Naive thymus-derived CD8-positive, alpha-beta T cell (primary cell): ENCODE data around the gene AKT3. TPM values are rescaled to one million over a fixed set of nuclear protein-coding genes. Genes with fewer than 3 reads are reported as not detected.

Experiments
- ATAC-seq, 2 donors: fragments of 150-1000 bp; cut with Tn5 transposase in 1 of 2; sonication (Bioruptor Pico), chemical (Tn5 transposase) in 1 of 2; 1 replicate in 1 of 2; 2 replicates in 1 of 2; pipeline ENCODE4 v1.10.0; 2021; ENCODE audit warnings: mild to moderate bottlenecking in 2 of 2, moderate library complexity in 2 of 2
- POLR2A ChIA-PET: fragments of 350-600 bp; sonication (Branson Sonifier 250); formaldehyde crosslinking; loops from one replicate; lab custom pipeline; 2021; ENCODE audit warnings: antibody characterized with exemption; lab: Charles Lee
- DNase-seq, 10 donors: peaks; one replicate each; pipeline versions ENCODE4 v3.0.0 to v3.0.0-alpha.2; 2020 to 2022
- H3K27ac Mint-ChIP-seq, 10 donors: one replicate each; pipeline ENCODE4 v1.8.0; 2020 to 2022; ENCODE audit warnings: mild to moderate bottlenecking in 10 of 10, mixed read lengths in 10 of 10, moderate library complexity in 4 of 10, inconsistent platforms in 1 of 10
- H3K27me3 Mint-ChIP-seq, 5 donors: one replicate each; pipeline ENCODE4 v1.8.0; 2021 to 2022; ENCODE audit warnings: mixed read lengths in 5 of 5
- H3K36me3 Mint-ChIP-seq, 3 donors: one replicate each; pipeline ENCODE4 v1.8.0; 2020 to 2022; ENCODE audit warnings: mixed read lengths in 3 of 3, mild to moderate bottlenecking in 2 of 3, inconsistent platforms in 1 of 3
- H3K4me1 Mint-ChIP-seq, 4 donors: one replicate each; pipeline ENCODE4 v1.8.0; 2021 to 2022; ENCODE audit warnings: mixed read lengths in 4 of 4
- H3K4me3 Mint-ChIP-seq, 10 donors: one replicate each; pipeline ENCODE4 v1.8.0; 2020 to 2022; ENCODE audit warnings: mild to moderate bottlenecking in 10 of 10, mixed read lengths in 10 of 10, moderate library complexity in 6 of 10, inconsistent platforms in 1 of 10
- H3K9me3 Mint-ChIP-seq, 9 donors: one replicate each; pipeline ENCODE4 v1.8.0; 2020 to 2022; ENCODE audit warnings: mixed read lengths in 9 of 9, mild to moderate bottlenecking in 3 of 9, inconsistent platforms in 1 of 9, moderate library complexity in 1 of 9
- polyA plus RNA-seq, 3 donors: library from polyadenylated mRNA; unstranded; fragments of 300-500 nt; fragmentation: Illumina TruSeq; gene quantifications; one replicate each; pipeline ENCODE4 v1.2.3, GENCODE V29; 2021
- total RNA-seq, 8 experiments: library from RNA in 2 of 8; stranded (reverse) in 2 of 8; gene quantifications; one replicate each; pipeline ENCODE4 v1.2.3 and lab custom pipeline; 2021 to 2026

Gene AKT3
- total and polyA plus RNA-seq, 5 experiments from 2014 or later = 1.7 to 86.5 (median 4.6) TPM

DNA sequence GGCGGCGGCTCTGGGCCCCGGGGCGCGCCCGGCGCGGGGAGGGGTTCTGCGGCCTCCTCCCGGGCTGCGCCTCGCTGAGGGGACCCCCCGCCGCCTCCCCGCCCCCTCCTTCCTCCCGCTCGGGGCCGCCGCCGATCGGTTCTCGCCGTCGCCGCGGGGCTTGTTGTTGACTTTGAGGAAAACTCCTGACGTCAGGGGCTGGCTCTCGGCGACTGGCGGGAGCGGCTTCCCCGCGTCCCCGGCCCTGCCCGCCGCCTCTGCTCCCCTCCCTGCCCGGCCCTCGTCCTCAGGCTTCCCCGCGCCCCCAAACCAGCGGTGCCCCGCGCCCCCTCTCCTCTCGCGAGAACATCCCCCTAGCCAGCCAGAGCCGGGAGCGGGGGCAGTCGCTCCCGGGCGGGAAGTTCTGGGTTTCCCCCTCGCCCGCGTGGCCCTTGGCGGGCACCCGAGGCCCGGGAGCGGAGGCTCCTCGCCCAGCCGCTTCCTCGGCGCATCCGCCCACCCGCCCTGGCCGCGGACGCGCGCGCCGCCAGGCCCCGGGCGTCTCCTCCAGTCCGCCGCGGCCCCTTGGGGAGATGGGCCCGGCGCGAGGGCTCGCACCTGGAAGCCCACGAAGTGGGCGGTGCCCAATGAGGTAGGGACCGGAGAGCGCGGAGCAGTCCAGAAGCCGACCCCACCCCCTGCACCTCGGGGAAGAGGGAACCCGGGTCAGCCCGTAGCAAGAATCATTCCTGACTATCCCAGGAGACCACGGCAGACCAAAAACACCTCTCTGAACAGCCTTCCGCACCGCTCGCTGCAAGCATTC, 611 bp upstream of the AKT3 start:
- Mint-ChIP-seq H3K27me3 (no peaks in the 10 kb centered on the region), H3K4me3 (peak overlapping the region; percentile 86 to 96 (median 94)), H3K9me3 (no peaks in the 10 kb centered on the region), H3K27ac (peak overlapping the region; percentile 84 to 98 (median 97)), H3K36me3 (no peaks in the 10 kb centered on the region), H3K4me1 (peaks cover 7 to 39% (median 26%) of the 10 kb centered on the region in 4 donors)
- POLR2A ChIA-PET = interaction anchor here (2.6 to 4.1 kb wide), 2 partner anchors 12 to 197 kb away, joined by 11 to 23 read pairs; no protein-coding TSS in a partner anchor
- DNase-seq (peak; percentile 37 to 89 (median 82)), ATAC-seq (peak; percentile 56 to 58)

GRCh38 chr1:243849421-243850201, 432 bp downstream of the AKT3 start:
- peak overlapping the region; percentile 93 to 99 (median 97) for H3K27ac Mint-ChIP-seq
- H3K4me3 Mint-ChIP-seq = peak overlapping the region; percentile 85 to 97 (median 94)
- no peaks in the 10 kb centered on the region for H3K36me3 Mint-ChIP-seq
- H3K4me1 Mint-ChIP-seq = peaks cover 7 to 48% (median 34%) of the 10 kb centered on the region in 4 donors
- POLR2A ChIA-PET = interaction anchor here (0.6 to 4.1 kb wide), 4 partner anchors 11 to 1121 kb away, joined by 4 to 23 read pairs (median 8); no protein-coding TSS in a partner anchor
- H3K9me3 Mint-ChIP-seq = no peaks in the 10 kb centered on the region
- no peaks in the 10 kb centered on the region for H3K27me3 Mint-ChIP-seq
- ATAC-seq = peak; percentile 45 to 57
- DNase-seq = peak; percentile 55 to 81 (median 72)

- DNase-seq (peak in 3 of 10 donors; percentile 27 to 61 (median 31)), ATAC-seq (peak; percentile 15 to 23)
- Mint-ChIP-seq H3K27ac (peak overlapping the region; percentile 93 to 99 (median 97)), H3K9me3 (no peaks in the 10 kb centered on the region), H3K4me1 (peaks cover 9 to 52% (median 37%) of the 10 kb centered on the region in 4 donors), H3K27me3 (no peaks in the 10 kb centered on the region), H3K36me3 (no peaks in the 10 kb centered on the region), H3K4me3 (peak overlapping the region; percentile 85 to 97 (median 94))
- POLR2A ChIA-PET = interaction anchor here (1.7 to 4.1 kb wide), 3 partner anchors 11 to 198 kb away, joined by 5 to 23 read pairs (median 11); no protein-coding TSS in a partner anchor
These were observed 1.1 kb downstream of the AKT3 start for GRCh38 chr1:243848858-243849420.

- ATAC-seq (no peak), DNase-seq (peak in 1 of 10 donors; percentile 11)
- Mint-ChIP-seq H3K4me3 (peak overlapping the region; percentile 85 to 97 (median 94)), H3K4me1 (peaks cover 10 to 54% (median 41%) of the 10 kb centered on the region in 4 donors), H3K27me3 (no peaks in the 10 kb centered on the region), H3K9me3 (peaks cover 0 to under 1% (median 0%) of the 10 kb centered on the region in 9 donors), H3K36me3 (peaks cover 0 to under 1% (median 0%) of the 10 kb centered on the region in 3 donors), H3K27ac (peak overlapping the region; percentile 93 to 99 (median 97))
- POLR2A ChIA-PET = interaction anchor here (0.6 to 4.1 kb wide), 4 partner anchors 10 to 582 kb away, joined by 3 to 23 read pairs (median 8); no protein-coding TSS in a partner anchor
These were observed 1.7 kb downstream of the AKT3 start for GRCh38 chr1:243848165-243848857.

DNA sequence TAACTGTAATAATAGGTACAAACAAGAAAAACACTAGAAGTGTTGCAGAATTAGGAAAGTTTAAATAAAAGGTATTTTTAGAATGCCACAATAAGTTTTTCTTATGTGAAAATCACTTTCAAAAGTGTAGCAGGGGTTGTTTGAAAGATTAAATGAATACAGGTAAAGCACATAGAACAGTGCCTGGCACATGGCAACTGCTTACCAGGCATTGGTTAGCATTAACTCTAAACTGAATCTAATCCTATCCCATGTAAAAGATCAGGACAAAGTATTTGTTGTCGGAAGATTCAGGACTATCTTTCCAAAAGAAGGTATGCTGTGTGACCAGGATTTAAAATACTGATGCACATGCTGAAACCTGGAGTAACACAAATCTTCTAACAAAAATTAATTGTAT, 3.3 kb downstream of the AKT3 start:
- Mint-ChIP-seq H3K27me3 (no peaks in the 10 kb centered on the region), H3K4me1 (peaks cover 16 to 66% (median 51%) of the 10 kb centered on the region in 4 donors), H3K9me3 (peaks cover 0 to 1% (median 0%) of the 10 kb centered on the region in 9 donors), H3K36me3 (peaks cover 0 to 6% (median 0%) of the 10 kb centered on the region in 3 donors), H3K4me3 (peak overlapping the region in 1 of 10 donors; percentile 2), H3K27ac (peak overlapping the region in 7 of 10 donors; percentile 23 to 93 (median 57))
- ATAC-seq (no peak), DNase-seq (no peak)
- POLR2A ChIA-PET = interaction anchor here (0.6 to 4.1 kb wide), 2 partner anchors 200 to 281 kb away, joined by 8 to 23 read pairs; no protein-coding TSS in a partner anchor

GRCh38 chr1:243845888-243846287, 4.2 kb downstream of the AKT3 start:
- DNase-seq (no peak), ATAC-seq (no peak)
- Mint-ChIP-seq H3K27me3 (no peaks in the 10 kb centered on the region), H3K4me3 (no peak overlapping the region), H3K4me1 (peaks cover 14 to 66% (median 48%) of the 10 kb centered on the region in 4 donors), H3K27ac (peak overlapping the region in 8 of 10 donors; percentile 23 to 93 (median 64)), H3K36me3 (peaks cover 0 to 6% (median 0%) of the 10 kb centered on the region in 3 donors), H3K9me3 (peaks cover 0 to 1% (median 0%) of the 10 kb centered on the region in 9 donors)
- POLR2A ChIA-PET = interaction anchor here (0.5 kb wide), 1 partner anchor 20 kb away, joined by 3 read pairs; no protein-coding TSS in a partner anchor

GRCh38 chr1:243844186-243844585, 5.9 kb downstream of the AKT3 start:
- H3K27ac Mint-ChIP-seq = peak overlapping the region in 4 of 10 donors; percentile 9 to 56 (median 25)
- DNase-seq (no peak), ATAC-seq (no peak)
- H3K9me3 Mint-ChIP-seq = peaks cover 0 to 1% (median 0%) of the 10 kb centered on the region in 9 donors
- peaks cover 0 to 6% (median 0%) of the 10 kb centered on the region in 3 donors for H3K36me3 Mint-ChIP-seq
- peaks cover 15 to 74% (median 52%) of the 10 kb centered on the region in 4 donors for H3K4me1 Mint-ChIP-seq
- POLR2A ChIA-PET = no interaction called here
- no peaks in the 10 kb centered on the region for H3K27me3 Mint-ChIP-seq
- H3K4me3 Mint-ChIP-seq = no peak overlapping the region

DNA sequence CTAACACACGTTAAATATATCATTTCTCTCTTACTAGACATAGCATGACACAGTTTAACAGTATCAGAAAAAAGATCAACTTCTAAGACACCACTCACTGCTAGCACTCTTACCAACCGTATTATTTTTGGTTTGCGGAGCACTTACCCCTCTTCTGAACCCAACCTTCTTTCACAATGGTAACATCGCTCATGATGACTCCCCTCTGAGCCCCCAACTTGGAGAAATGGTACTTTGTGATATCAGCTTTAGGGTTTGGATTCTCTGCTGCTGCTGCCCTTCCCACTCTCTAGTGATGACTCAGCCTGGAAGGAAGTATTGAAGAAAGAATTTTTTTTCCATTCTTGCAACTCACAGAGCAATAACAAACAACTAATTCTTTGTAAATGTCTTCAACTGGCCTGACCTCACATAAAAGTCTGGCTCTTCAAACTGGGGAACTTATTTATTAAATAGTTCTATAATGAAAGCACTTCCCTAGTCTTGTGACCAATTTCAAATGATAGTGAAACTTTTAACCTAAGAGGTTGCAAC, 7.0 kb downstream of the AKT3 start:
- no peaks in the 10 kb centered on the region for H3K27me3 Mint-ChIP-seq
- DNase-seq = peak in 1 of 10 donors; percentile 4
- H3K36me3 Mint-ChIP-seq = peaks cover 0 to 6% (median 0%) of the 10 kb centered on the region in 3 donors
- POLR2A ChIA-PET = no interaction called here
- H3K4me3 Mint-ChIP-seq = peak overlapping the region in 9 of 10 donors; percentile 12 to 79 (median 52)
- peaks cover 10 to 72% (median 44%) of the 10 kb centered on the region in 4 donors for H3K4me1 Mint-ChIP-seq
- H3K27ac Mint-ChIP-seq = peak overlapping the region; percentile 71 to 88 (median 82)
- H3K9me3 Mint-ChIP-seq = peaks cover 0 to 1% (median 0%) of the 10 kb centered on the region in 9 donors
- ATAC-seq = peak in 1 of 2 donors; percentile 47

DNA sequence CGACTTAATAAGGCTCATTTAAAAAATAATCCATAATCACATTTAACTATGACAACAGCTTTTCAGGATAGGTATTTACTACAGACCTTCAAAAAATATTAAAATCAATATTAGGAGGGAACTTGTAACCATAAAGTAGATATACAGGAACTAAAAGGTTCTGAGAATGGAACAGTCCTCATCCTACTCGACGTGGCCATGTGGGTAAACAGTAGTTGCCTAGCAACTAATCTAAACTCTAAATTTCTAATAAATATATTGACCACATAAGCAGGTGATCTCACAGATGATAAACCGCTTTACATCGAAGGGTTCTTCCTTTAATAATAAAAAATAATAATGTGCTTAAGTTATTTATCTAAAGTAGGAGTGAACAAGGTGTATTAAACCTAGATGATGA, 7.9 kb downstream of the AKT3 start:
- no peaks in the 10 kb centered on the region for H3K27me3 Mint-ChIP-seq
- peaks cover 0 to 3% (median 0%) of the 10 kb centered on the region in 9 donors for H3K9me3 Mint-ChIP-seq
- POLR2A ChIA-PET = interaction anchor here (1.2 kb wide), 1 partner anchor 206 kb away, joined by 3 read pairs; no protein-coding TSS in a partner anchor
- DNase-seq (no peak), ATAC-seq (no peak)
- H3K4me3 Mint-ChIP-seq = peak overlapping the region in 1 of 10 donors; percentile 19
- peaks cover 0 to 8% (median 3%) of the 10 kb centered on the region in 3 donors for H3K36me3 Mint-ChIP-seq
- peaks cover 12 to 73% (median 48%) of the 10 kb centered on the region in 4 donors for H3K4me1 Mint-ChIP-seq
- H3K27ac Mint-ChIP-seq = peak overlapping the region in 4 of 10 donors; percentile 26 to 82 (median 70)

- no peak for ATAC-seq
- Mint-ChIP-seq H3K27ac (peak overlapping the region in 5 of 10 donors; percentile 26 to 82 (median 79)), H3K27me3 (no peaks in the 10 kb centered on the region), H3K4me1 (peaks cover 12 to 71% (median 48%) of the 10 kb centered on the region in 4 donors), H3K4me3 (peak overlapping the region in 1 of 10 donors; percentile 19), H3K36me3 (peaks cover under 1 to 13% (median 4%) of the 10 kb centered on the region in 3 donors), H3K9me3 (peaks cover 0 to 4% (median under 1%) of the 10 kb centered on the region in 9 donors)
- DNase-seq = no peak
- POLR2A ChIA-PET = interaction anchor here (1.2 kb wide), 1 partner anchor 206 kb away, joined by 3 read pairs; no protein-coding TSS in a partner anchor
These were observed 8.5 kb downstream of the AKT3 start for GRCh38 chr1:243841507-243841906.
